SK-MEL-5 (cell line): Measurements from ENCODE around the gene SPARC. TPM values are rescaled to one million over a fixed set of nuclear protein-coding genes. Genes with fewer than 3 reads are reported as not detected.
"Not testable (repeated sequence)": the region's sequence is repeated elsewhere in the genome, so short reads cannot be mapped to it uniquely, and the experiment has no call there.

Experiments used
- DNase-seq: peaks from one replicate; pipeline ENCODE4 v3.0.0-alpha.2; 2016; ENCODE audit warnings: low read depth, low spot score
- in situ Hi-C: cut with HindIII; loops from 2 replicates; pipeline ENCODE4 v1.10.0; 2016; ENCODE audit warnings: low sequenced_read_pairs, high pct_unique_total_duplicates, low pct_unique_long_range_greater_than_20kb
- total RNA-seq: library from RNA; depleted of rRNA; stranded (reverse); fragments of >200 nt; shearing (Covaris generic); gene quantifications from 2 replicates; pipeline ENCODE4 v1.2.3, GENCODE V29; 2014

SPARC gene
- total RNA-seq, 1 experiment from 2014 or later = 1,245 TPM

GRCh38 chr5:151707567-151707966 lies 20.9 kb upstream of the SPARC start:
- no peak for DNase-seq

DNA sequence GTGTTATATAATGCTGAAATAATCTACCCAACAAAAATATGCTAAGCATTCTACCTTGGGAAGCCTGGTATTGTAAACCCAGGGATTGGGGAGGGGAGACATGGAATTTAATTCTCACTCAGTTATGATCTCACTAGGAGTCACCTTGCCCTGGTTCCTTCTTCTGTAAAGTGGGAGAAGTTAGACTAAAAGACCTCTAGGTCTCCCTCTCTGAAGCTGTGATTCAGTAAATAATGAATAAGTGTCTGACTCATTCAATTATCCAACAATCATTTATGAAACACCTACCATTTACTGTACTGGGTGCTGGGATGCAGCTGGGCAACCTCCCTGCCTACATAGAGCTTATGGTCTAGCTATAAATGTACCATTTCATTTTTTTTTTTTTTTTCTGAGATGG lies 20.2 kb upstream of the SPARC start:
- no peak for DNase-seq
- in situ Hi-C loops = no loop called here

More at GRCh38 chr5:151707567-151707966, 20.9 kb upstream of the SPARC start:
- in situ Hi-C loops = no loop called here

DNA sequence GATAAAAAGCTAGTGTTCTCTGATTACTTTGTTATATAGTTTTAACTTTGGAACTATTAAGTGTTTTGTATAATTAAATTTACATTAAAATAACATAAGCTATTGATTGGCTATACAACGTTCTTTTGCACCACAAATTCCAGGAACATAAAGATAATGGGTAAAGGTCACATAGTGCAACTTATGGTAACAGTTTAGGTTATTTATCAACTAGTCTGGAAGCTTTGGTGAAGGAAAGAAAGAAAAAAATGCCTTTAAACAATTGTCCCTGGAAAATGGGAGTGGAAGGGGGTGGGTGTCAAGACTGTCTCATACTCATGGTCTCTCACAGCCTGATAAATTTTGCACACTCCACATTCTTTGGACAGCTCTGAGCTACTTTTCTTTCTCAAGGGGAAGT lies 17.1 kb upstream of the SPARC start:
- DNase-seq = no peak
- in situ Hi-C loops = no loop called here

- no peak for DNase-seq
- in situ Hi-C loops = no loop called here
Measured at GRCh38 chr5:151703227-151703626, 16.5 kb upstream of the SPARC start.

- in situ Hi-C loops = no loop called here
- no peak for DNase-seq
Measured at GRCh38 chr5:151700820-151701219, 14.1 kb upstream of the SPARC start.

DNA sequence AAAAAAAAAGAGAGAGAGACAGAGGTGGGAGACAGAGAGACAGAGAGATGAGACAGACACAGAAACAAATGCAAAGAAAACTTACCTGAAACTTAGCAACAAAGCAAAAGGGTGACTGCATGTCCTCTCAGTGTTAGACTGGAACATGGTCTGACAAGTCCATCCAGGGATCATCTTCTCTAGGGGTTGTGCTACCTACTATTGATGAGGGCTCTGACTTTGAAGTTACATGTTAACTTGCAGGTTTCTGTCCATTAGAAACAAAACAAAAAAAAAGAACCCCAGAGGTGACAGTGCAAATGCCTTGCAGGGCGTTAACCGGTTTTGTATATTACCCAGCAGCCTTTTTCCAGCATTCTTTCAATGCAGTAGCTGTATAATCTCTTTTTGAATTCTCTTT lies 13.6 kb upstream of the SPARC start:
- no peak for DNase-seq
- in situ Hi-C loops = no loop called here

GRCh38 chr5:151699071-151699901 lies 12.6 kb upstream of the SPARC start:
- DNase-seq = no peak
- in situ Hi-C loops = no loop called here

- in situ Hi-C loops, DNase-seq: not testable (repeated sequence)
Measured at GRCh38 chr5:151698081-151698480, 11.4 kb upstream of the SPARC start.

DNA sequence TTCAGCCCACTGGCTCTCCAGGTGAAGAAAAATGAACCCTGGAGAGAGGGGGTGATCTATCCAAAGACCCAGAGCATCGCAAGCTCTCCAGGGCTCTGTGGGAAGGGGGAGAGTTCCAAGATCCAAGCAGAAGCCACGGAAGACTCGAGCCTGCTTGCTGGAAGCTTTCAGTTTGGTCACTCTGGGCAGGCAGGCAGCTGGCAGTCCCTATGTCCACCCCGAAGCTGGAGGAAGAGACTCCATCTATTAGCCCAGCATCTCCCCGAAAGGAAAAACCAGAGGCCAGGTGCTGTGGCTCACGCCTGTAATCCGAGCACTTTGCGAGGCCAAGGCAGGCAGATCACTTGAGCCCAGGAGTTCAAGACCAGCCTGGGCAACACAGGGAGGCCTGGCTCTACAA lies 10.7 kb upstream of the SPARC start:
- DNase-seq = no peak
- in situ Hi-C loops = no loop called here

DNA sequence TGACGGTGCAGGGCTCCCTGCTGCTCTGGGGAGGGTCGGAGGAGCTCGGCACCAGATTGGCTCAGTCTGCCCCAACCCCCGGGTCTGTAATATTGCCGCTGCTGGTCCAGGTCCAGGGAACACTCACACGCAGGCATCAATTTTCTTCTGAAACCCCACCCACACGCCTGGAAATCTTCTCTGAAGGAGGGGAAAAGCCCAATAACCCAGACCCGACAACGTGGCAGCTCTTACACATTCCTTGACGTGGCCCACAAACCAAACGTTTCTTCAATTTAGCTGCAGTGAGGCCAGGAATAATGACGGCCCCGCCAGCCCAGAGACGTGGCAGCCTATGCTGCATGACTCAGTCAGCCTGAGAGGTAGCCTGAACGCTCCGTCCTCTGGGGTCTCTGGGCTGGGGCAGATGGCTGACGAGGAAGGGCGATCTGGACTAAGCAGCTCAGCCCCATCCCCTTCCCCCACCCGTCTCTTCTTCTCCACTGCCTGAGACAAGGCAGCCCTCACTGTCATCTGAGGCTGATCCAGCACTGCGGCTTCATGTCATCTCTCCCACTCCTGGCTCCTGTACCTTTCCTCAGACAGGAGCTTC lies 9.9 kb upstream of the SPARC start:
- DNase-seq = no peak
- in situ Hi-C loops = no loop called here

DNA sequence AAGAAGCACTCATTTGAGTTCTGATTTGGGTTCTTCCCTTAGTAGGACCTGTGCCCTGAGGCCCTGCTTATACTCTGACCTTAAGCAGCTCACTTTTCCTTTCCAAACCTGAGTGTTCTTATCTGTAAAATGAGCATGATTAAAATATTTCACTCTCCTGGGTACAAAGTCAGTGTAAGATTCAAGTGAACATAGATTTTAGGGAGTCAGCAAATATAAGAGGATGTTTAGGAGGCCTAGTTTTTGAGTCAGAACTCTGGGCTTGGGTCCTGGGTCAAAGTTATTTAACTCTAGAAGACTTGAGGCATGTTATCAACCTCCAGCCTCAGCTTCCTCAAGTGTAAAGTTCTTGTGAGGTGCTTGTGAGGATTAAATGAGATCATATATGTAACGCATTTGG lies 8.7 kb upstream of the SPARC start:
- in situ Hi-C loops = no loop called here
- DNase-seq = no peak

DNA sequence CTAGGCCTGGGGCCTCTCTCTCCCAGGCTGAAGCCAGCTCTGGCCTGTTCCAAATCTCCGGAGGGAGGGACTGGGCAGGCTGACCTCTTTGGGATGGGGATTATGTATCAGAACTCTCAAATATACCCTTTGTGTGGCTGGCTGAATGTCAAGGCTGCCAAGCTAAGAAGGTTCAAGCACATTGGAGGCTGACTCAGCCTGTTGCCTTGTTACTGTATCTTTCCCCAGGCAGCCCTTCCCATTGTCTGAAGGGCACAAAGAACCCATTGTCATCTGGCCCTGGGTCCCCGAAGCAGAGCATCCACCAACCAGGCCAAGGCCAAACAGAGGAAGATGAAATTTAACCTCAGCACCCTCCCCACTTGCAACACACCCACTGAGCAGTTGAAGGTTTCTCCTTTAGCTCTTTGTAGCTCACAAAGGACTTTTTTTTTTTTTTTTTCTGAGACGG lies 7.3 kb upstream of the SPARC start:
- in situ Hi-C loops = no loop called here
- peak; percentile 96 for DNase-seq

DNA sequence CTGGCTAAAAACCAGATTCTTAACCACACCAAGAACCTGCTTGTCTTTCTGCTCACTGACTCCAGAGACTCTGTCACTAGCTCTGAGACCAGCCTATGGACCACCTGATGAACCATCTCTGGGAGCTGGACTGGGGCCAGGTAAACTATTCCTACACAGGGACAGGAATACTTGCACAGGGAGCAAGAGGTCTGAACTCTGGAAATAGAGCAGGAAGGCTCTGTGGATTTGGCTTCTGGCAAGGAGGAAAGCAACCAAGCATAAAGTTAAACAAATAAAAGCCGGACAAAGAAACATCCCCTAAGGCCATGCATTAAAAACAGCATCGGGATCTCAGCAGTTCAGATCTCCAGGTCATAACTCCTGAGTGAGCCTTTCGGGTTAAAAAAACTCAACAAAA lies 5.6 kb upstream of the SPARC start:
- in situ Hi-C loops = no loop called here
- no peak for DNase-seq

GRCh38 chr5:151691706-151692105 lies 5.0 kb upstream of the SPARC start:
- in situ Hi-C loops = no loop called here
- DNase-seq = no peak

- in situ Hi-C loops, DNase-seq: not testable (repeated sequence)
Measured at GRCh38 chr5:151689591-151689990, 2.9 kb upstream of the SPARC start.

- DNase-seq = no peak
- in situ Hi-C loops = no loop called here
Measured at GRCh38 chr5:151688436-151688835, 1.7 kb upstream of the SPARC start.

DNA sequence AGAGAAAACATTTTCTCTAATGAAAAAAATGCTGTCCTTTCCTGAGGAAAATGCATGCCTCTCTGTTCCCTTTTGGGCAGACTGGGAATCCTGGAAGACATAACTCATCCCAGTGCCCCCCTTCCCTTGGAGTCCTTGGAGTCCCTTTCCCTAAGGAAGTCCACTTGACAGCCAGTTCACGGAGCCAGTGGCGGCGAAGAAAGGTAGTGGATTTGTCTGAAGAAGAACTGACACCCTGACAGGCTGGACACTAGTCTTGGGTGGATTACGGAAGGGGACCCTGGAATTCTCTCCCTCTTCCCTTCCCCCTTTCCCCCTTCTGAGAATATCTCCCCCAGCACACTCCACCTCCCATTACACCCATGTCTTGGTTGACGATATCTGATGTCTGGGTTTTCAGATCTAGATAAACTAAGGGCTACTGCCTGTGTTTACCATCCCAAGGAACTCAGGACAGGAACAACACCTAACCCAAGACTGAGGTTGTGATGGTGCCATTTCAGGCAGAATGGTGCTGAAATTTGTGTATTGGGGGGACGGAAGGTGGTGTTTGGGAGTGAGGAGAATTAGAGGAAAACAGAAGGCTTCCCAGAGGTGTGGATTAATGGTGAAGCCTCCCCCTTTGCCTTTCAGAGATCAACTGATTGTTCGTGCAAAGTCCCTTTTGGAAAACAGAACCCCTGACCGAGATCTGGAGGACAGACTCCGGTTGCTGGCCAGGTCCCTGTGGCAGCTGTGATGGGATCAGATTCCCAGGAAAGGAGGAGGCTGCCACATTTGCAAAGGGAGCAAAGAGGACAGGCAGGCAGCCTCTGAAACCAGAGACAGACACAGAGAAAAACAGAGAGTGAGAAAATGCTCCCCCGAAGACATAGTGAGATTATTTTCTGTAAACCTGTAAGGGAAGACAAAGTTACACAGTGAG lies 704 bp downstream of the SPARC start:
- in situ Hi-C loops = no loop called here
- DNase-seq = no peak

- DNase-seq = peak; percentile 81
- in situ Hi-C loops = no loop called here
Measured at GRCh38 chr5:151684690-151685361, 1.9 kb downstream of the SPARC start.
